DOHH2 (cell line): Measurements from ENCODE around the gene NTF4.
A peak's percentile ranks its signal among the peaks of the same experiment; 100 is the strongest.
"Not testable (repeated sequence)": the region's sequence is repeated elsewhere in the genome, so short reads cannot be mapped to it uniquely, and the experiment has no call there.

Experiments used
- H3F3A ChIP-seq: fragments of 200-600 bp; sonication (generic), shearing (Covaris generic); 2 replicates; pipeline ENCODE4 v1.6.0; 2016; ENCODE audit warnings: antibody characterized with exemption, mild to moderate bottlenecking; ENCODE audit not compliant: control insufficient read depth, insufficient read depth
- H3K27ac ChIP-seq: fragments of 200-600 bp; sonication (generic); 2 replicates; pipeline ENCODE4 v1.5.1; 2014; ENCODE audit warnings: low read depth, mild to moderate bottlenecking, low read length, moderate library complexity
- H3K27me3 ChIP-seq: fragments of 200-600 bp; sonication (generic); 2 replicates; pipeline ENCODE4 v1.6.1; 2014; ENCODE audit warnings: mild to moderate bottlenecking, low read length, mixed read lengths; ENCODE audit not compliant: control insufficient read depth
- H3K36me3 ChIP-seq: fragments of 200-600 bp; sonication (generic); 2 replicates; pipeline ENCODE4 v1.6.1; 2014; ENCODE audit warnings: mild to moderate bottlenecking, low read length, moderate library complexity, mixed read lengths; ENCODE audit not compliant: control insufficient read depth
- H3K4me1 ChIP-seq: fragments of 200-600 bp; sonication (generic); 2 replicates; pipeline ENCODE4 v1.6.1; 2014; ENCODE audit warnings: mild to moderate bottlenecking, low read length, mixed read lengths; ENCODE audit not compliant: control insufficient read depth
- H3K4me2 ChIP-seq: fragments of 200-600 bp; sonication (generic); 2 replicates; pipeline ENCODE4 v1.6.0; 2014; ENCODE audit warnings: mild to moderate bottlenecking, low read length, moderate library complexity
- H3K4me3 ChIP-seq: fragments of 200-600 bp; sonication (generic); 2 replicates; pipeline ENCODE4 v1.5.1; 2014; ENCODE audit warnings: mild to moderate bottlenecking, low read length, mixed read lengths
- H3K79me2 ChIP-seq: fragments of 200-600 bp; sonication (generic); 2 replicates; pipeline ENCODE4 v1.6.1; 2014; ENCODE audit warnings: mild to moderate bottlenecking, low read length, mixed read lengths; ENCODE audit not compliant: control insufficient read depth
- H3K9me2 ChIP-seq: fragments of 200-600 bp; sonication (generic); replicated peaks from 2 replicates; pipeline ENCODE4 v1.6.1; 2014; ENCODE audit warnings: mild to moderate bottlenecking, low read length, mixed read lengths; ENCODE audit not compliant: control insufficient read depth
- H3K9me3 ChIP-seq: fragments of 200-600 bp; sonication (generic); 2 replicates; pipeline ENCODE4 v1.6.1; 2014; ENCODE audit warnings: antibody characterized with exemption, low read length, mixed read lengths; ENCODE audit not compliant: control insufficient read depth, insufficient read depth
- H4K20me1 ChIP-seq: fragments of 200-600 bp; sonication (generic); 2 replicates; pipeline ENCODE4 v1.6.0; 2014; ENCODE audit warnings: low read depth, mild to moderate bottlenecking, antibody characterized with exemption, low read length, moderate library complexity; ENCODE audit not compliant: control insufficient read depth, insufficient read depth
- CTCF ChIP-seq: fragments of 200-600 bp; sonication (generic); IDR thresholded peaks from one replicate; pipeline ENCODE4 v1.5.1; 2014; ENCODE audit warnings: antibody characterized with exemption, mild to moderate bottlenecking, low read depth, low read length; ENCODE audit not compliant: poor library complexity, severe bottlenecking
- EZH2phosphoT487 ChIP-seq: fragments of 200-600 bp; sonication (generic); IDR thresholded peaks from 2 replicates; pipeline ENCODE4 v1.6.1; 2017; ENCODE audit warnings: borderline replicate concordance, mild to moderate bottlenecking, antibody characterized with exemption, low read length, moderate library complexity, mixed read lengths

Gene NTF4

GRCh38 chr19:49081273-49081672, 16.7 kb upstream of the NTF4 start:
- Histone ChIP-seq H3K27me3 (no peaks in the 10 kb centered on the region), H3K9me3 (no peaks in the 10 kb centered on the region), H3K4me3 (no peak overlapping the region), H4K20me1 (peaks cover 6% of the 10 kb centered on the region), H3F3A (no peaks in the 10 kb centered on the region), H3K4me2 (no peak overlapping the region), H3K4me1 (peaks cover 6% of the 10 kb centered on the region), H3K27ac (no peak overlapping the region), H3K9me2 (no peaks in the 10 kb centered on the region), H3K36me3 (peaks cover 10% of the 10 kb centered on the region), H3K79me2 (peaks cover 10% of the 10 kb centered on the region)
- TF ChIP-seq EZH2phosphoT487 (no peak), CTCF (no peak)

- TF ChIP-seq EZH2phosphoT487, result no peak
- no peak for TF ChIP-seq CTCF
- Histone ChIP-seq H3K27ac (no peak overlapping the region), H3K4me1 (peaks cover 5% of the 10 kb centered on the region), H3F3A (no peaks in the 10 kb centered on the region), H3K27me3 (no peaks in the 10 kb centered on the region), H3K4me2 (no peak overlapping the region), H4K20me1 (no peaks in the 10 kb centered on the region), H3K36me3 (peaks cover under 1% of the 10 kb centered on the region; the same call in 1 of the 2 replicates), H3K9me3 (no peaks in the 10 kb centered on the region), H3K4me3 (no peak overlapping the region), H3K79me2 (peaks cover 2% of the 10 kb centered on the region), H3K9me2 (no peaks in the 10 kb centered on the region)
Measured at GRCh38 chr19:49080392-49080791, 15.8 kb upstream of the NTF4 start.

- H3F3A ChIP-seq, H3K27ac ChIP-seq, H3K9me3 ChIP-seq, H3K9me2 ChIP-seq, H3K36me3 ChIP-seq, H3K27me3 ChIP-seq, H4K20me1 ChIP-seq, H3K79me2 ChIP-seq, H3K4me2 ChIP-seq, H3K4me1 ChIP-seq, H3K4me3 ChIP-seq: not testable (repeated sequence)
- TF ChIP-seq CTCF, result peak; percentile 21
Measured at GRCh38 chr19:49074869-49075268, 10.3 kb upstream of the NTF4 start.
